GM12878 (cell line): ENCODE data around the gene APLP2. TPM values are rescaled to one million over a fixed set of nuclear protein-coding genes. Genes with fewer than 3 reads are reported as not detected.

Source experiments
- ATAC-seq: fragments of 200-7000 bp; cut with Tn5 transposase; 3 replicates; pipeline ENCODE4 v1.9.1; 2020; ENCODE audit warnings: mild to moderate bottlenecking, moderate library complexity
- BruUV-seq: library from RNA; stranded (reverse); fragments of 400-500 nt; replicated peaks from 2 replicates; lab custom pipeline; 2021; lab: Mats Ljungman, UMichigan
- CTCF ChIA-PET: fragments of 300-600 bp; sonication (Branson Sonifier 250); formaldehyde crosslinking; extraction: SDS; loops from one replicate; lab custom pipeline; 2021; ENCODE audit warnings: inconsistent platforms; lab: Yijun Ruan, JAX
- POLR2A ChIA-PET: fragments of 350-600 bp; formaldehyde crosslinking; extraction: SDS; loops from one replicate; lab custom pipeline; 2021; ENCODE audit warnings: inconsistent platforms; lab: Charles Lee
- RAD21 ChIA-PET: fragments of 300-600 bp; sonication (Branson Sonifier 250); formaldehyde crosslinking; loops from one replicate; lab custom pipeline; 2023; ENCODE audit warnings: antibody characterized with exemption; ENCODE audit not compliant: unreplicated experiment; lab: Charles Lee
- SMC1A ChIA-PET: fragments of 300-600 bp; sonication (Branson Sonifier 250); formaldehyde crosslinking; loops from one replicate; lab custom pipeline; 2023; ENCODE audit not compliant: unreplicated experiment, uncharacterized antibody; lab: Charles Lee
- DNase-seq: peaks from one replicate; pipeline ENCODE4 v3.0.0-alpha.2; 2011; ENCODE audit warnings: low read depth, low spot score
- FAIRE-seq: peaks from 3 replicates; lab custom pipeline; 2011; peaks lifted over from hg19 to GRCh38; lab: Jason Lieb, UNC
- H2AFZ ChIP-seq: 2 replicates; pipeline ENCODE4 v1.6.0; 2011; ENCODE audit warnings: low read depth, low read length, control low read depth; ENCODE audit not compliant: control insufficient read depth
- H3K27ac ChIP-seq: 2 replicates; pipeline ENCODE4 v1.5.1; 2011; ENCODE audit warnings: control low read depth; ENCODE audit not compliant: control insufficient read depth, insufficient read depth
- H3K27me3 ChIP-seq, 2 experiments: replicated peaks in 1 of 2; 2 replicates each; pipeline versions ENCODE4 v1.6.0 to v1.6.1; 2011; ENCODE audit warnings: low read length in 1 of 2; ENCODE audit not compliant: control insufficient read depth in 2 of 2, insufficient read depth in 2 of 2
- H3K36me3 ChIP-seq, 2 experiments: 2 replicates each; pipeline ENCODE4 v1.5.1; 2011; ENCODE audit warnings: low read length in 1 of 2; ENCODE audit not compliant: control insufficient read depth in 2 of 2, insufficient read depth in 2 of 2
- H3K4me1 ChIP-seq: 2 replicates; pipeline ENCODE4 v1.6.1; 2011; ENCODE audit warnings: mild to moderate bottlenecking, low read length, moderate library complexity, mixed read lengths; ENCODE audit not compliant: control insufficient read depth, insufficient read depth
- H3K4me2 ChIP-seq: 2 replicates; pipeline ENCODE4 v1.6.0; 2011; ENCODE audit warnings: control low read depth; ENCODE audit not compliant: control insufficient read depth, insufficient read depth
- H3K4me3 ChIP-seq: fragments of 200-600 bp; sonication (generic); 2 replicates; pipeline ENCODE4 v1.5.1; 2016
- H3K79me2 ChIP-seq: 2 replicates; pipeline ENCODE4 v1.6.0; 2011; ENCODE audit warnings: low read length; ENCODE audit not compliant: control insufficient read depth, insufficient read depth
- H3K9ac ChIP-seq: 2 replicates; pipeline ENCODE4 v1.8.0; 2011; ENCODE audit warnings: low read length, control low read depth, mixed read lengths; ENCODE audit not compliant: control insufficient read depth, insufficient read depth
- H3K9me3 ChIP-seq: replicated peaks from 3 replicates; pipeline ENCODE4 v1.5.1; 2011; ENCODE audit warnings: mild to moderate bottlenecking, low read length; ENCODE audit not compliant: control insufficient read depth, insufficient read depth
- H4K20me1 ChIP-seq: 2 replicates; pipeline ENCODE4 v1.6.0; 2011; ENCODE audit not compliant: control insufficient read depth, insufficient read depth
- CEBPB ChIP-seq, 2 experiments: fragments of 150-350 bp in 1 of 2; IDR thresholded peaks; 2 replicates each; pipeline ENCODE4 v1.6.1; 2012 to 2014; ENCODE audit warnings: low read depth in 2 of 2, low read length in 2 of 2, borderline replicate concordance in 1 of 2, inconsistent platforms in 1 of 2
- JUND ChIP-seq: IDR thresholded peaks from 2 replicates; pipeline ENCODE4 v1.6.1; 2012; ENCODE audit warnings: low read depth, mild to moderate bottlenecking, low read length, improper control_type of control experiment, moderate library complexity
- PAX5 ChIP-seq: IDR thresholded peaks from 2 replicates; pipeline ENCODE4 v1.6.1; 2011; ENCODE audit warnings: low read depth, low read length, borderline replicate concordance
- POLR2AphosphoS5 ChIP-seq: IDR thresholded peaks from 2 replicates; pipeline ENCODE4 v1.6.1; 2011; ENCODE audit warnings: mild to moderate bottlenecking, low read length, inconsistent platforms
- RELA ChIP-seq: fragments of 450-650 bp; IDR thresholded peaks from 2 replicates; pipeline ENCODE4 v1.8.0; 2014; ENCODE audit warnings: borderline replicate concordance; ENCODE audit not compliant: partially characterized antibody
- TBL1XR1 ChIP-seq: IDR thresholded peaks from 2 replicates; pipeline ENCODE4 v1.6.1; 2012; ENCODE audit warnings: low read depth, low read length, improper control_type of control experiment
- WGBS: methylation state at CpG from one replicate; pipeline ENCODE4 v1.1.6; 2016; ENCODE audit warnings: low lambda C conversion rate; ENCODE audit not compliant: insufficient replicate concordance, insufficient coverage; ENCODE audit errors: missing lambda C conversion rate; 5-methylcytosine and 5-hydroxymethylcytosine counted together
- in situ Hi-C: fragments of 300-500 bp; cut with MboI; formaldehyde crosslinking; loops from 9 replicates; pipeline ENCODE4 v1.14.3; 2018; ENCODE audit warnings: mixed read lengths
- intact Hi-C: fragments of 100-400 bp; cut with micrococcal nuclease; formaldehyde crosslinking; loops from one replicate; pipeline ENCODE4 v1.14.2; 2022; ENCODE audit not compliant: unreplicated experiment
- polyA plus RNA-seq, 11 experiments: library from polyadenylated mRNA; depleted of rRNA in 4 of 11; unstranded in 6 of 11; stranded (reverse) in 5 of 11; fragments of >200 nt; fragmentation: Nextera tagmentation in 4 of 11; fragmentation: Illumina TruSeq in 1 of 11; extraction: Ambion mirVana in 4 of 11; extraction: Trizol in 1 of 11; gene quantifications; 1 replicate in 1 of 11; 2 replicates in 10 of 11; pipeline versions ENCODE4 v1.2.1 to v1.2.3, GENCODE V29; 2011 to 2016; ENCODE audit warnings: inconsistent platforms in 2 of 11, missing spikeins in 2 of 11, low read depth in 1 of 11
- total RNA-seq, 4 experiments: library from RNA; depleted of rRNA in 3 of 4; stranded (reverse); fragments of >200 nt in 3 of 4; fragmentation: Illumina TruSeq in 1 of 4; extraction: Trizol in 1 of 4; gene quantifications; 2 replicates each; pipeline versions ENCODE4 v1.2.1 to v1.2.3, GENCODE V29; 2013 to 2021
- TF ChIP-seq, protein P1 (sequence below): IDR thresholded peaks from 2 replicates; pipeline ENCODE4 v1.6.1; 2011; ENCODE audit warnings: low read depth, low read length, improper control_type of control experiment, borderline replicate concordance
- TF ChIP-seq, protein P2 (sequence below): fragments of 450-650 bp; formaldehyde crosslinking; IDR thresholded peaks from 2 replicates; pipeline ENCODE4 v1.5.0; 2022; ENCODE audit warnings: mild to moderate bottlenecking, missing genetic modification characterization

APLP2 gene
- total and polyA plus RNA-seq, 10 of the 15 experiments (the other 5 are each of a cell fraction or from before 2014, with no cell fraction given): 2.3 to 38.8 (median 21.3) TPM

DNA sequence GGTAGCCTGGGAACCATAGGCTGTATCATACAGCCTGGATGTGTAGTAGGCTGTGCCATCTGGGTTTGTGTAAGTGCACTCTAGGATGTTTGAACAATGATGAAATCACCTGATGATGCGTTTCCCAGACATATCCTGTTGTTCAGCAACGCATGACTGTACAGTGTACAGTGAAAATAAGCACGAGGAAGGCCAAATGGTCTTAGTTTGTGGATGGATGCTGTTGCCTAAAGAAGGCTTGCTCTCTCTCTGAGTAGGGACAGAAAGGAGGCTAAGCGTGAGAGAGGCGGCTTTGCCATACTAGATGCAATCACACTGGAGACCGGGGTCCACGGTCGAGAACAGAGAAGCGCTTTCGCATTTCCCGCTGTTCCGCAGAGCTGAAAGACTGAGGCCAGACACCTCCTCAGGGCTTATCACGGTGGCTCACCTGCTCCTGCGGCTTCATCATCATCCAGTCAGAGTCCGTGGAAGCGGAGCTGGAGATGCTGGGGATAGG is 27.6 kb upstream of the APLP2 start (continued):
- TF ChIP-seq CEBPB (IDR thresholded peaks at IDR 0.05; ENCODE audit: borderline replicate concordance in 1 of 2, low read depth in 2 of 2, low read length in 2 of 2): no peak
- no peak for TF ChIP-seq TBL1XR1

DNA sequence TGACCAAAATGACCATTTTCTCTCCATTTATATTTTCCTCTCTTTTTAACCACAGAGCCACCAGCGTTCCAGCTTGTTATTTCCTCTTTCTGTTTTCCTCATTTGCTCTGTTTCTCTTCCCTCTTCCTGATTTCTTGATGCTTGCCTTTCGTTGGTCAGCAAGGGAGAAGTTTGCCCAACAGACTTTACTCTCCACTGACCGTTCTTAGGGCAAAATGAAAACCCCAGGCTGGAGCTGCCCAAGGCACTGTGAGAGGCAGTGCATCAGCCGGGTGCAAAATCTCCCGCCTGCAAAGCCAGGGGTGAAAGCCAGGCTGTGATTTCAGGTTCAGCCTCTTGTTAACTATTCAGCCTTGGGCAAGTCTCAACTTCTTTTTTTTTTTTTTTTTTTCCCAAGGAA is 26.1 kb upstream of the APLP2 start:
- Histone ChIP-seq H4K20me1 (no peaks in the 10 kb centered on the region), H3K4me3 (no peak overlapping the region), H3K4me1 (no peaks in the 10 kb centered on the region), H2AFZ (no peak overlapping the region), H3K9ac (no peak overlapping the region), H3K36me3 (no peaks in the 10 kb centered on the region), H3K9me3 (no peaks in the 10 kb centered on the region), H3K27ac (no peak overlapping the region), H3K79me2 (no peaks in the 10 kb centered on the region), H3K27me3 (no peaks in the 10 kb centered on the region; a peak in 2 of 4 replicates), H3K4me2 (no peak overlapping the region)
- TF ChIP-seq, protein P1, sequence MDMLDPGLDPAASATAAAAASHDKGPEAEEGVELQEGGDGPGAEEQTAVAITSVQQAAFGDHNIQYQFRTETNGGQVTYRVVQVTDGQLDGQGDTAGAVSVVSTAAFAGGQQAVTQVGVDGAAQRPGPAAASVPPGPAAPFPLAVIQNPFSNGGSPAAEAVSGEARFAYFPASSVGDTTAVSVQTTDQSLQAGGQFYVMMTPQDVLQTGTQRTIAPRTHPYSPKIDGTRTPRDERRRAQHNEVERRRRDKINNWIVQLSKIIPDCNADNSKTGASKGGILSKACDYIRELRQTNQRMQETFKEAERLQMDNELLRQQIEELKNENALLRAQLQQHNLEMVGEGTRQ: no peak
- TF ChIP-seq, protein P2, sequence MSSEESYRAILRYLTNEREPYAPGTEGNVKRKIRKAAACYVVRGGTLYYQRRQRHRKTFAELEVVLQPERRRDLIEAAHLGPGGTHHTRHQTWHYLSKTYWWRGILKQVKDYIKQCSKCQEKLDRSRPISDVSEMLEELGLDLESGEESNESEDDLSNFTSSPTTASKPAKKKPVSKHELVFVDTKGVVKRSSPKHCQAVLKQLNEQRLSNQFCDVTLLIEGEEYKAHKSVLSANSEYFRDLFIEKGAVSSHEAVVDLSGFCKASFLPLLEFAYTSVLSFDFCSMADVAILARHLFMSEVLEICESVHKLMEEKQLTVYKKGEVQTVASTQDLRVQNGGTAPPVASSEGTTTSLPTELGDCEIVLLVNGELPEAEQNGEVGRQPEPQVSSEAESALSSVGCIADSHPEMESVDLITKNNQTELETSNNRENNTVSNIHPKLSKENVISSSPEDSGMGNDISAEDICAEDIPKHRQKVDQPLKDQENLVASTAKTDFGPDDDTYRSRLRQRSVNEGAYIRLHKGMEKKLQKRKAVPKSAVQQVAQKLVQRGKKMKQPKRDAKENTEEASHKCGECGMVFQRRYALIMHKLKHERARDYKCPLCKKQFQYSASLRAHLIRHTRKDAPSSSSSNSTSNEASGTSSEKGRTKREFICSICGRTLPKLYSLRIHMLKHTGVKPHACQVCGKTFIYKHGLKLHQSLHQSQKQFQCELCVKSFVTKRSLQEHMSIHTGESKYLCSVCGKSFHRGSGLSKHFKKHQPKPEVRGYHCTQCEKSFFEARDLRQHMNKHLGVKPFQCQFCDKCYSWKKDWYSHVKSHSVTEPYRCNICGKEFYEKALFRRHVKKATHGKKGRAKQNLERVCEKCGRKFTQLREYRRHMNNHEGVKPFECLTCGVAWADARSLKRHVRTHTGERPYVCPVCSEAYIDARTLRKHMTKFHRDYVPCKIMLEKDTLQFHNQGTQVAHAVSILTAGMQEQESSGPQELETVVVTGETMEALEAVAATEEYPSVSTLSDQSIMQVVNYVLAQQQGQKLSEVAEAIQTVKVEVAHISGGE (CRISPR knock-in tag): no peak
- TF ChIP-seq POLR2AphosphoS5 (no peak), JUND (no peak), PAX5 (no peak), RELA (no peak)
- CTCF ChIA-PET: no interaction called here
- WGBS: 23% methylated on average over 5 of the region's 5 CpGs
- no TSS peak for BruUV-seq
- POLR2A ChIA-PET: no interaction called here
- intact Hi-C loops (no loop called here), in situ Hi-C loops (no loop called here)
- SMC1A ChIA-PET: no interaction called here
- no peak for DNase-seq
- RAD21 ChIA-PET: no interaction called here
- ATAC-seq: no peak
- no peak for FAIRE-seq
